Measurements from ENCODE around the gene KCND2.
A peak's percentile ranks its signal among the peaks of the same experiment; 100 is the strongest.
"Not testable (repeated sequence)": the region's sequence is repeated elsewhere in the genome, so short reads cannot be mapped to it uniquely, and the experiment has no call there.

The KCND2 gene

DNA sequence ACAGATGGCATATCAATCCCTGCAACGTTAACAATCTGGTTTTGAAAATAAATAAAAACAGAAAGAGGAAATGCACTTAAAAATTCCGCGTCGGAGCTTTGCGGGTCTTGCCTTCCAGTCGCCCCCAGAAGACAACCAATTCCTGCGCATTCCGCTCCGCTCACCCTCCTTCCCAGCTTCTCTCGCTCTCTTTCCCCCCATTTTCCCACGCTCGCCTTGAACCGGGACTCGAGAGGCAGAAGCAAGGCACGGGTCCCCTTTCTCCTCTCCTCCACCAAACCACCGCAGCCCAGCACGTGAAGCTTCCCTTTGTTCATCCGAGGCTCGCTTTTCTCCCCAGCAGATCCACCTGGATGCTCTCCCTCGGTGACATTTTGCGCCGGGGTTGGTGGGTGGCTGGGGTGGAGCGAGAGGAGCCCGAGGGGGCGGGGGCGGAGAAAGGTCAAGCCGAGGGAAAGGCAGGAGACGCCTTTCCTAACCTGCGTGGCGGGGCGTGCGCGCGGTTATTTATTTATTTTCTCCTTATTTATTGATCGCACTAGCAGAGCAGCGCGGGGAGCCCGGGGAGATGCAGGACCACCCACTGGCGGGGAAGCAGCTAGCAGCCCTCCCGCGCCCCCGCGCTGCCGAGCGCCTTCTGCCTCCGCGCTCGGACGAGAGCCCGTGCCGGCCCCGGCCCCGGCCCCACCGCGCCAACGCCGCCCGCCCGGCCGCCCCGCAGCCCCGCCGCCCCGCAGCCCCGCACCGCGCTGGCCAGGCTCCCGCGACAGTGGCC is at the start of gene KCND2:
TSS of gene KCND2 (plus strand) at position 475 of the 775 bp plus-strand sequence.
- peak; percentile 36 for DNase-seq (ENCODE audit: low spot score)

DNA sequence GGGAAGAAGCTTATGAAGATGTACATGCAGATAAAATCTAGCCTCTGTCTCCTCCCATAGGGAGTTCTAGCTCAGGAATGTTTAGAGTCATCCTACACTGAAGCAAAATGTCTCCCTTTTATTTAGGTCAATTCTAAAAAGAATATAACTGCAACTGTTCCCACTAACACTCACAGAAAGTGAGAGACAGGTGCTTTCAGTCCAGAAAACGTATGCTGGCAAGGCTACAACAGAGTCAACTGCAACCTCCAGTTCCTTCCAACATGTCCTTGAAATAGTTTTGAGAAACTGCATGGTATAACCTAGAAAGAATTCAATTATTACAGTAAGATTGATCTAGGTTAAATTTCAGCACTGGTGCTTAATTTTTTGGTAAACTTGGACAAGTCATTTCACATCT is 46.8 kb upstream of the KCND2 start:
- DNase-seq (ENCODE audit: low spot score), result no peak

DNA sequence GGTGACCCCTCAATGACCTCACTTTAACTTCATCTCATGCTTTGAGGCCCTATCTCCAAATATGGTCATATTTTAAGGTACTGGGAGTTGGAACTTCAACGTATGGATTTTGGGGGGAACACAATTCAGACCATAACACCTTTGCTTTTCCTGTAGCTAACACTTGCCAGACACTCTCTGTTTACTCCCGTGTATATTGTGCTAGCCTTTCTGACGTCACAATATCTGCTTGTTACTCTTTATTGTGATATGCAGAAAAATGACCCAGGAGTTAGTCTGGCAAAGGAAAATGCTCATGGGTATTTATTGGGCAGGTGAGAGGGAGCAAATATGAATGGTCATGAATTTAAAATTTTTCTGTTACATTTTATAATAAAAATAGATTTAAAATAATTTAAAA is 45.7 kb upstream of the KCND2 start:
- no peak for DNase-seq (ENCODE audit: low spot score)

DNA sequence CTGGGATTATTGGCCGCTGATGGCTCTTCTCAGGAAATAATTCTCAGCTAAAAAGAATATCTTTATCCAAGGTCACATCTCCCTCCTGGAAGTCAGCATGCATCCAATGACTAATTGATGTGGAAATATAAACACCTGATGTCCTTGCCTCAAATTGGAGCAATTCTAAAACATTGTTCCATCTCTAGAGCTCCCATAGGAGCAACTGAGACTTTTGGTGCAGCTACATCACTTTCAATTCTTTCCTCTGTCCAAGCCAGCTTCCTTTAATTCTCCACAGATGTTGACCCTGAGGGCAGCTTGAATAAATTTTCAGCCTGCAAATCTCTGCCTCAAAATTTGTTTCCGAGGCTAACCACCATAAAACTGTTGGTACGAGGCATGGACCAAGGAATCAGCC is 43.9 kb upstream of the KCND2 start:
- no peak for DNase-seq (ENCODE audit: low spot score)

DNA sequence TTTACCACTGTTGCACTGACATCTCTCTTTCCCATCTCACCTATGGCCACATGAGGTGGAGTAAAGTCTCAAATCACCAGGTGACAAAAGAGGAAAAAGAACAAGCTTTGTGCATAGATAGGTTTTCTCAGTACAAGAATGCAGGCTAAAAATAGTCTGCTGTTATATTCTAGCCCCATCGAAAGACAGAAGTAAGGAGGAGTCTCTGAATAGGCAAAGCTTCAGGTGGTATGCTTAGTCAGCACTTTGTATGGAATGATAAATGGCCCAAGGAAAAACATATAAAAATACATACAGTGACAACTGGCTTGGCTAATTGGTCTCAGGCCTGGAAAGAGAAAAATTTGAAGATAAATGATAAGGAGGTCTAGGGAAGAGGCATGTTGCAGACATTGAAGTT is 39.6 kb upstream of the KCND2 start:
- no peak for DNase-seq (ENCODE audit: low spot score)

DNA sequence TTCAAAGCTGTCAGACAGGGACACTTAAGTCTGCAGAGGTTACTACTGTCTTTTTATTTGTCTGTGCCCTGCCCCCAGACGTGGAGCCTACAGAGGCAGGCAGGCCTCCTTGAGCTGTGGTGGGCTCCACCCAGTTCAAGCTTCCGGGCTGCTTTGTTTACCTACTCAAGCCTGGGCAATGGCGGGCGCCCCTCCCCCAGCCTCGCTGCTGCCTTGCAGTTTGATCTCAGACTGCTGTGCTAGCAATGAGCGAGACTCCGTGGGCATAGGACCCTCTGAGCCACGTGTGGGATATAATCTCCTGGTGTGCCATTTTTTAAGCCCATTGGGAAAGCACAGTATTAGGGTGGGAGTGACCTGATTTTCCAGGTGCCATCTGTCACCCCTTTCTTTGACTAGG is 32.6 kb upstream of the KCND2 start:
- not testable (repeated sequence) for DNase-seq (ENCODE audit: low spot score)

DNA sequence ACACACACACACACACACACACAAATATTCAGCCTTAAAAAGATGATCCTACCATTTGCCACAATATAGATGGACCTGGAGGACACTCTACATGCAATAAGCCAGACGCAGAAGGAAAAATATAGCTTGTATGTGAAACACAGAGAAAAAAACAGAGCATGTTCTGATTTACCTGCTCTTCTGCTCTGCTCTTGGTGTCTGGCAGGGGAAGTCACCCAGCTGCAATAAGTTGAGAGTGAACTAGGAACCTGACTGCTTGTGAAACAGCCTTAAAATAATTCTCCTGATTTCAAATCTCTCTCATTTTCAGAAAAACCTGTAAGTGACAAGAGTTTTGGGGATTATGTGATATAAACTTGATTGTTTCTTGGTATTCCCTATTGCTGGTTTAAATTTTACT is 31.0 kb upstream of the KCND2 start:
- no peak for DNase-seq (ENCODE audit: low spot score)

DNA sequence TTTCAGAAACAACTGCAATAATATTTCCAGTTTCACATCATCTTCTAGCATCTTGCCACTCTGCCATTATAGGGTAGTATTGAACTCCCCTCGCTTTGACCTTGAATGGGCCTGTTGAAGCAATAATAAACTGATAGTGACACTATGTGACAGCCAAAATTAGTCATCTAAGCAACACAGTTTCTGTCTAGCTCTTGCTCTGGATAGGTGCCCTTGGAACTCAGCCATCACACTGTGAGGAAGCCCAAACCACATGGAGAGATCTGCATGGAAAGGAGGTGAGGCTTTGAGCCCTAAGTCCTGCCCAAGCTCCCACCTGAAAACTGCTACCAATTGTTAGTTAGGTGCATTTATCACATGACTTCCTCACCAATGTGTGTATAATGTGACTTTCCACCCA is 18.1 kb upstream of the KCND2 start:
- DNase-seq (ENCODE audit: low spot score), result no peak

DNA sequence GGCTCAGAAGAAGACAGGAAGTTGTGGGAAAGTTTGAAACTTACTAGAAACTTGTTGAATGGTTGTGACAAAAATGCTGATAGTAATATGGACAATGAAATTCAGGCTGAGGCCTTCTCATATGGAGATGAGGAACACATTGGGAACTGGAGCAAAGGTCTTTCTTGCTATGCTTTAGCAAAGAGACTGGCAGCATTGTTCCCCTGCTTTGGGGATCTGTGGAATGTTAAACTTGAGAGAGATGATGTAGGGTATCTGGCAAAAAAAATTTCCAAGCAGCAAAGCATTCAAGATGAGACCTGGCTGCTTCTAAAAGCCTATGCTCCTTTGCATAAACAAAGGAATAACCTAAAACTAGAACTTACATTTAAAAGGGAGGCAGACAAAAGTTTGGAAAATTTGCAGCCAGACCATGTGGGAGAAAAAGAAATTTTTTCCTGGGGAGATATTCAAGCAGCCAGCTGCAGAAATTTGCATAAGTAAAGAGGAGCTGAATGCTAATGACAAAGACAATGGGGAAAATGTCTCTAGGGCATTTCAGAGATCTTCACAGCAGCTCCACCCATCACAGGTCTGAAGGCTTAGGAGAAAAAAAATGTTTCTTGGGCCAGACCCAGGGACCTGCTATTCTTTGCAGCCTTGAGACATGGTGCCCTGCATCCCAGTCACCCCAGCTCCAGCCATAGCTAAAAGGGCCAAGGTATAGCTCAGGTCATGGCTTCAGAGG is 16.5 kb upstream of the KCND2 start:
- no peak for DNase-seq (ENCODE audit: low spot score)

DNA sequence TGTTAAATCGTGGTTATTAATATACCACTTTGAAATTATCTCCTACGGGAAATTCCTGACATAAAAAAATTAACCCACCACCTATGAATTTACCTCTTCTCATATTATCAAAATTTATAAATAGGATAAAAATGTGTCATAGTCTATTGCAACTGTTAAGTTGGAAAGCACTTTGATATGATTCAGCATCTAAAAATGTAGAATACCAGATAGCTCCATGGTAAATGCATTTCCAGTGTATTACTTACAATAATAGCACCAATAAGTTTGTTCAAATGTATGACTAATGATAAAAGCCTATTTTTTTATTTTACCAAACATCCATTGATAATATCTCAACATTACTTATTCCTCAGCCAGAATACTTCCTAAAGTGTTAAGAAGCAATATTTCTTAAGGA is 13.6 kb upstream of the KCND2 start:
- DNase-seq (ENCODE audit: low spot score), result no peak

DNA sequence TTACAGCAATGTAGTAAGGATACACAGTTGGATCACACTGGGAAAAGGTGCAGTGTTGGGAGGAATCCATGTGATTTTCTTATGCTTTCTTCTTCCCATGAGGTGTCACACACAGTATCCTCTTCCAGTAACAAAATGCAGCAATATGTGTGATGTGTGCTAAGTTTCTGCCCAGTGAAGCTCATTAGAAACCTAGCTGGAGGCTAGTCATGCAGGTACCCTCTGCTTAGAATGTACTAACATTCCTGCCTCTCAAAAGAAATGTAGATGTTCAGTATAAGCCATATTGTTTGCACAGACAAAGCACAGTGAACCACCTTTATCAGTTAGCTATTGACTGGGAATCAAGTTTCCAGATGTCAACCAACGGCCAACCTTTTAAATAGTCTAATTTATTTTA is 12.9 kb upstream of the KCND2 start:
- no peak for DNase-seq (ENCODE audit: low spot score)

DNA sequence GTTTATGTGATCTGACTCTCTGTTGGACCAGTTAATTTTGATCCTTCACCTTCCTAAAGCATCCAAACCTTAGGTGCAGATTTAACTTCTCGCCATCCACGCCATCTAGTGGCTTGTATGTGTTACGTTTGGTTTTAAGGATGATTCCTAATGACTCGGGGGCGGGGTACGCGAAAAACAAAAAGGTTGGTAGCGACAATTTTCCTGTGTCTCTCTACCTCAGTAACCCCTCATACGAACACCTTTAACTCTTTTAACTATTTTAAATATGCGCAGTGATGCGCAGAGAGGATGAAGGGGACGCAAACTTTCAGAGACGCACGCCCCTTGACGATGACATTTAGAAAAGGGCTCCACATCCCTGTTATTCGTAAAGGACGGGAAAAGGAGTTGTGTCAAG is 714 bp upstream of the KCND2 start:
- peak; percentile 78 for DNase-seq (ENCODE audit: low spot score)

DNA sequence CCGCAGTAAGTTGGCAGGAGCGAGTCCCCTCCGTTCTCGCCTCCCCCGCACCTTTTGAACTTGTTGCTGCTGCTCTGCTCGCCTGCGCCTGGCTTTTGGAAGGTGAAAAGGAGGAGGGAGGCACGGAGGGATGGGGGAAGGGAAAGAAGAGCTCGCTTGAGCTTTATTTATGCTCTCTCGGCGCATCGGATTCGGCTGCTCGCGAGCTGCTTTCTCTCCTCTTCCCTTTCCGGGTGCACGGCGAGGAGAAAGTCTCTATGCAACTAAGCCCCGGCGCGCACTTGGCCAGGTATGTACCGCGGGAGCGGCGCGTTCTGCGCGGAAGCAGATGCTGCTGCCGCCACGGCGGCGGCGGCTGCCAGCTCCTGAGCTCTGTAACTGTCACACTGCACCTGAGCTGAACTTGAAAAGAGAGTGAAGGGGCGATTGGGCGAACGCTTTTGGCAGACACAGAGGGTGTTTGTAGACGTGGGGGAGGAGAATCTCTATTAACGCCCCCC is 551 bp downstream of the KCND2 start:
- DNase-seq (ENCODE audit: low spot score), result peak; percentile 47

DNA sequence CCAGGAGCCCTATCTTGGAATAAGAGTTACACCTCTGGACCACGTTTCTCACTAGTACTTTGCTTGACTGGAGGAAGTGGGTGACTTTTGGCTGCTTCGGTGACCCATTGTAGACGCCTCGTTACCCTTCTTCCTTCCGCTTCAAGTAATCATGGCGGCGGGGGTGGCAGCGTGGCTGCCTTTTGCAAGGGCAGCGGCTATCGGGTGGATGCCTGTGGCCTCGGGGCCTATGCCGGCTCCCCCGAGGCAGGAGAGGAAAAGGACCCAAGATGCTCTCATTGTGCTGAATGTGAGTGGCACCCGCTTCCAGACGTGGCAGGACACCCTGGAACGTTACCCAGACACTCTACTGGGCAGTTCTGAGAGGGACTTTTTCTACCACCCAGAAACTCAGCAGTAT is 1.5 kb downstream of the KCND2 start:
- no peak for DNase-seq (ENCODE audit: low spot score)

DNA sequence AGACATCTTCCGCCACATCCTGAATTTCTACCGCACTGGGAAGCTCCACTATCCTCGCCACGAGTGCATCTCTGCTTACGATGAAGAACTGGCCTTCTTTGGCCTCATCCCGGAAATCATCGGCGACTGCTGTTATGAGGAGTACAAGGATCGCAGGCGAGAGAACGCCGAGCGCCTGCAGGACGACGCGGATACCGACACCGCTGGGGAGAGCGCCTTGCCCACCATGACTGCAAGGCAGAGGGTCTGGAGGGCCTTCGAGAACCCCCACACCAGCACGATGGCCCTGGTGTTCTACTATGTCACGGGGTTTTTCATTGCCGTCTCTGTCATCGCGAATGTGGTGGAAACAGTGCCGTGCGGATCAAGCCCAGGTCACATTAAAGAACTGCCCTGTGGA is 1.9 kb downstream of the KCND2 start:
- no peak for DNase-seq (ENCODE audit: low spot score)

DNA sequence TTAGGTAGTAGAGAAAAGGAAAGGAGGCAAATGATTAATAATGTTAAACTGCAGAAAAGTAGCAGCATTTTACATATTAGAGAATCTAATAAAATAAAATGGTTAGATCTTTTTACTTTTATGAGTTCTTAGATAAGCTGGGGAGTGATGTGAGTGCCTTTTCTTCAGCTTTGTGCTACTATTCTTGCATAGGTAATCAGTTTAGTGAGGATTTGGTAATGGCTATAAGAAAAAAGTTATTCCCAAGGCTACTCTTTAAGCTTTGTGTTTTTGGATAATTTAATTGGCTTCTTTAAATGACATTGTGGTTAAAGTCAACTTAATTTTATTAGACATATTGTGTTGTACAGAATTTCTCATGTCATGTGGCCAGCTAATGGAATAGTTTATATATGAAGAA is 3.7 kb downstream of the KCND2 start:
- no peak for DNase-seq (ENCODE audit: low spot score)

DNA sequence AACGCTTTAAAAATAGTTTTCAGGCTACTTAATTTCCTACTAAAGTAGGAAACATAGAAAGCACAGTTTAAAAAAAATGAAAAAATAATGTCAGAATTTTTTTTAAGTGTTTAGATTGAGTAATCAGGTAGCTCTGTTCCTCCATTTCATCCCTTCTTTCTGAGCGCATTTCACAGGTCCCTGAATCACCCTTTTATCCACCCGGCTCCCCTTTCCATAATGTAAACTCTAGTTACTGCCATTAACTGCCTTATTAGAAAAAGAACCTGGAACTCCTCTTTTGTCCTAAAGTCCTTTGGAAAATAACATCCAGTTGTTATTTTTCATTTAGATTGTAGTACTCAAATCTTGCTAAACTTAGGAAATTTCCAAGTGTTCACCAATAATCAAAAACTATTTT is 5.8 kb downstream of the KCND2 start:
- no peak for DNase-seq (ENCODE audit: low spot score)

DNA sequence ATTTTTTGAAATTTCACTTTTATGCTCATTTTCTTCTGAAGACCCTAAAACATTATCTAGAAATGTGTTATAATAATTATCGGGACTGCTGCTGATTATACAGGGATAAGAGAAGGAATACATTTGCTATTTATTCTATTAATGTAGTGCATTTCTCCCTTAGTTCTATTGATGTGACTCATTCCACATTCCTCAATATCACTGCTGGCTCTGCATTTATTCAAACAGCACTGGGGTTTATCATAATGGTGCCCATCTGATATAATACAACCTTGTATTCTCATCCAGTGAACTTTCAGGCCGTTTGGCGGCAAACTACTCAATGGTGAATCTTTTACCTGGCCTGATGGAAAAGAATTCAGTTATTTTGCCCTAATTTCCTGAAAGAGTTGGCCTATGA is 7.8 kb downstream of the KCND2 start:
- no peak for DNase-seq (ENCODE audit: low spot score)

DNA sequence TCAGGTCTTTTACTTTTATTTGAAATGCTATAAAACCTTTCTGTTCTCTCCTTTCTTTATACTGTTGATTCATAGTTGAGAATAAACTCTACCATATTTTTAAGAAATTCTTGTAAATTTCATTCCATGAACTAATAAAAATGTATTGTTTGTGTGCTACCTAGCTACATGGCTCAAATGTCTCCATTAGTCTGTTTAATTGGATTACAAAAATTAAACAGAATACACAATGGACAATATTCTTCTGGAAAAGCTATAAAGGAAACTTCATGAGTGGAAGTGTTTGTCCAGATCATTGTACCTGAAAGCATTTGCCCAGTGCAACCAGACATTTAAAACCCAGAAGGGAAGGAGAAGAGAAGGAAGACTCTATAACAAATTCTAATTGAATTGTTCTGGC is 20.1 kb downstream of the KCND2 start:
- DNase-seq (ENCODE audit: low spot score), result no peak

DNA sequence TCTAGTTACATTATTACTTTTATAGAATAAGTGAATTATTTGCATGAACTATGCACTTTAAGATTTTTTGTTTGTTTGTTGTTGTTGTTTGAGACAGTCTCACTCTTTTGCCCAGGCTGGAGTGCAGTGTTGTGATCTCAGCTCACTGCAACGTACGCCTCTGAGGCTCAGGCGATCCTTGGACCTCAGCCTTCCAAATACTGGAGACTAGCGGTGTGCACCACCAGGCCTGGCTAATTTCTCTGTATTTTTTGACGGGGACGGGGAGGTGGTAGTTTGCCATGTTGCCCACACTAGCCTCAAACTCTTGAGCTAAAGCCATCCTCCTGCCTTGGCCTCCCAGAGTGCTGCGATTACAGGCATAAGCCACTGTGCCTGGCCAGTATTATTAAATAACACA is 29.2 kb downstream of the KCND2 start:
- no peak for DNase-seq (ENCODE audit: low spot score)

DNA sequence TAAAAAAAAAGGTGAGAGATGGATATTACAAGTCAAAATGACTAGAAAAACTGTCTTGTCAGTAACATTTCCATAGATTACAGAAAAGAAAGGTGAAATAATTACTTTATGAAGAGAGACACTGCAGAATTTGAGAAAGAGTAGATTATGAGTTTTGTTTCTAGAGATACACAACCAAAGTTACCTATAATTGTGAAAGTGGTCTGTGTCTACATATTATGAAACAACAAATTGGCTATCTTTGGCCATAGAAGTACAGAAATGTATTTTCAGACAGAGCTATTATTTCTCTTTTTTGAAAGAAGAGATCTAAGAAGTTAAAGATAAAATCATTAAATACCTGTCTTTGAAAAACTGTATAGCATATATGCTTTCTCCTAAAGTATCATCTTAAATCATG is 30.1 kb downstream of the KCND2 start:
- no peak for DNase-seq (ENCODE audit: low spot score)

DNA sequence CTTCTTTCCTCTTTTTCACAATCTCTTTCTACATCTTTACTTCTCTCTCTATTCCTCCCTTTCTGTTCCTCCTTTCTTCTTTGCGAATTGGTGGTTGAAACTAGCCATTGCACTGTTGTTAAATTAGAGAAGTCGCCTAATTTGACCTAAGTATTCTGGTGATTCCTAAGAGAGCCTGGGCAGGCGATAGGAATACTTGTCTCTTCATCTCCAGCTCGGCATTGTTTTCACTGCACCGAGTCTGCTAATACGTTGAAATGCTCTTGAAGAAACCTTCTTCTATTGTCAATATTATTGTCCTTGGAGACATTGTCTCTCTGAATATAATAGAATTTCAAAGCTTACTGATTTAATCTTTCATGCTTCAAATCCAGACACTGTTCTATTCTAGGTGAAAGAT is 31.7 kb downstream of the KCND2 start:
- no peak for DNase-seq (ENCODE audit: low spot score)

DNA sequence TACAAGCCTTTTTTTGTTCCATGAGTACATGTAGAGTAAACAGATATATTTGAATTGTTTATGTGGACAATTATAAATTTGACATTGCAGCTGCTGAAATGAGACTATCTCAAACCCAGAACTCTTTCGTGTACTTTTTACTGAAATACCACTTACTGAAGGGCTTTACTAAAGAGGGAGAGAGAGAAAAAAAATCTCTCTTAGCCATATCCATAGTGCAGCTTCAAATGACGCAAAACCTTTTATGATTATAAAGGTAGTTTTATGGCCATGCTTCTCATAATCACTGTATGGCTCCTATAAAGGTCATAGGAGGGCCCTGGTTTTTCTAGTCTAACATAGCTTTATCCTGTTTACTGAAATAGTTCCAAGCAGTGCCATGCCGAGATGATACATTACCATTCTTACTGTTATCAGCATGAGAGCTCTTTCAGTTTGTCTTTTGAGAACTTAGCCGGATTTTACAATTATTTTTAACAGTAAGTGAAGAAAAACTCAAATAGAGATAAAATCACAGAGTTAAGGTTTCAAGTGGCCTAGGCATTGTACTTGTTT is 35.1 kb downstream of the KCND2 start:
- no peak for DNase-seq (ENCODE audit: low spot score)

Measured in Ammon's horn (tissue), 1 donor.